AG04450 (cell line): Measurements from ENCODE around the gene SLC41A1. TPM values are rescaled to one million over a fixed set of nuclear protein-coding genes. Genes with fewer than 3 reads are reported as not detected.
"Not testable (repeated sequence)": the region's sequence is repeated elsewhere in the genome, so short reads cannot be mapped to it uniquely, and the experiment has no call there.

Source experiments
- CTCF ChIA-PET: fragments of 300-600, 350-600 bp; formaldehyde crosslinking; extraction: SDS; loops from one replicate; lab custom pipeline; 2022; ENCODE audit warnings: antibody characterized with exemption, inconsistent platforms; lab: Charles Lee
- POLR2A ChIA-PET: fragments of 350-600 bp; formaldehyde crosslinking; extraction: SDS; loops from one replicate; lab custom pipeline; 2021; ENCODE audit warnings: antibody characterized with exemption, inconsistent platforms; lab: Yijun Ruan, JAX
- DNase-seq: peaks from one replicate; pipeline ENCODE4 v3.0.0-alpha.2; 2011; ENCODE audit warnings: low read depth, low spot score
- H3K27ac ChIP-seq: one replicate; pipeline ENCODE4 v1.5.1; 2012; ENCODE audit warnings: low read depth, low read length, control low read depth
- H3K27me3 ChIP-seq: one replicate; pipeline ENCODE4 v1.6.0; 2012; ENCODE audit warnings: low read length; ENCODE audit not compliant: control insufficient read depth, insufficient read depth
- H3K4me3 ChIP-seq: 2 replicates; pipeline ENCODE4 v1.5.1; 2011; ENCODE audit warnings: mild to moderate bottlenecking, low read depth, low read length, control low read depth
- H3K9me3 ChIP-seq: 2 replicates; pipeline ENCODE4 v1.5.1; 2012; ENCODE audit warnings: low read length; ENCODE audit not compliant: control insufficient read depth, insufficient read depth
- polyA plus RNA-seq: library from polyadenylated mRNA; depleted of rRNA; stranded (reverse); fragments of >200 nt; gene quantifications from 2 replicates; pipeline ENCODE4 v1.2.3, GENCODE V29; 2011
- TF ChIP-seq, protein P1 (sequence below): IDR thresholded peaks from 2 replicates; pipeline ENCODE4 v1.5.1; 2011; ENCODE audit warnings: low read depth, low read length, control low read depth, inconsistent platforms

The SLC41A1 gene
- polyA plus RNA-seq, 1 experiment, result 29.0 TPM

DNA sequence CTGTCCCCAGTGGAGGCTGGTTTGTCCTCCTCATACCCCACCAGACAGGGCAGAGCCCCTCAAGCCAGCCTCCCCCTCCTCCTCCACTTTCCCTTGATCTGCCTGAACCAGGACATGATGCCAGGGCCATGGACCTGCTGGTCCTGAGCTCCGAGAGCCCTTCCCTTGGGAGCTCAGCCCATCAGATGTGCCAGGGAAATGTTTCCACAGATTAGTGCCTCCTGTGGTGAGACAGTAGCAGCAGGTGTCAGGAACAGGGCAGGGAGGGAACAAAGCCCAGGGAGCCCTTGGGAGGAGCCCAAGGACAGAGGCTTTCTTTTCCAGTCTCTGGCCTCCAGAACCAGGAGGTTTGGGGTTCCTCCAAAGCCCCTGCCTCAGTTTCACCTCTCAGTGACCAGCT is 14.6 kb upstream of the SLC41A1 start:
- Histone ChIP-seq H3K27ac (no peak overlapping the region), H3K9me3 (no peaks in the 10 kb centered on the region), H3K4me3 (no peak overlapping the region), H3K27me3 (peaks cover 39% of the 10 kb centered on the region)
- ChIA-PET CTCF (no interaction called here), POLR2A (no interaction called here)
- no peak for DNase-seq
- TF ChIP-seq, protein P1, sequence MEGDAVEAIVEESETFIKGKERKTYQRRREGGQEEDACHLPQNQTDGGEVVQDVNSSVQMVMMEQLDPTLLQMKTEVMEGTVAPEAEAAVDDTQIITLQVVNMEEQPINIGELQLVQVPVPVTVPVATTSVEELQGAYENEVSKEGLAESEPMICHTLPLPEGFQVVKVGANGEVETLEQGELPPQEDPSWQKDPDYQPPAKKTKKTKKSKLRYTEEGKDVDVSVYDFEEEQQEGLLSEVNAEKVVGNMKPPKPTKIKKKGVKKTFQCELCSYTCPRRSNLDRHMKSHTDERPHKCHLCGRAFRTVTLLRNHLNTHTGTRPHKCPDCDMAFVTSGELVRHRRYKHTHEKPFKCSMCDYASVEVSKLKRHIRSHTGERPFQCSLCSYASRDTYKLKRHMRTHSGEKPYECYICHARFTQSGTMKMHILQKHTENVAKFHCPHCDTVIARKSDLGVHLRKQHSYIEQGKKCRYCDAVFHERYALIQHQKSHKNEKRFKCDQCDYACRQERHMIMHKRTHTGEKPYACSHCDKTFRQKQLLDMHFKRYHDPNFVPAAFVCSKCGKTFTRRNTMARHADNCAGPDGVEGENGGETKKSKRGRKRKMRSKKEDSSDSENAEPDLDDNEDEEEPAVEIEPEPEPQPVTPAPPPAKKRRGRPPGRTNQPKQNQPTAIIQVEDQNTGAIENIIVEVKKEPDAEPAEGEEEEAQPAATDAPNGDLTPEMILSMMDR, result no peak

DNA sequence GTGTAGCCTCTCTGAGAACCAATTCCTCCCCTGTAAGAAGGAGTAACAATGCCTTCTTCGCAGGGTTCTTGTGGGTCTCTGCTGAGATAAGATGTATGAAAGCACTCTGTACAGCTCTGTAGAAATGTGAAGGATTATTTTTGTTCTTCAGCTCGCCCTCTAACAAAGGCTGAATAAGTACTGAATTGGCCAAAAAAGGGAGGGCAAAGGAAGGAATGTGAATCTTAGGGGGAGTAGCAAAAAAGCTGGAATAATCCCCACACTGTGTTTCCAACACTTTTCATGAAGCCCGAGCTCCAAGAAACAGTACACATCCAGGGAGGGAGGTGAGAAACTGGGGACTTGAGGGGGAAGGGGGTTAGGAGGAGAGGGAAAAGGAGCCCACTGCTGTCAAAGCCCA is 14.0 kb upstream of the SLC41A1 start:
- no peak for DNase-seq
- TF ChIP-seq, protein P1, result no peak
- no peak overlapping the region for H3K4me3 ChIP-seq
- CTCF ChIA-PET, result no interaction called here
- POLR2A ChIA-PET, result no interaction called here
- H3K9me3 ChIP-seq, result no peaks in the 10 kb centered on the region
- H3K27ac ChIP-seq, result no peak overlapping the region
- H3K27me3 ChIP-seq, result peaks cover 33% of the 10 kb centered on the region

DNA sequence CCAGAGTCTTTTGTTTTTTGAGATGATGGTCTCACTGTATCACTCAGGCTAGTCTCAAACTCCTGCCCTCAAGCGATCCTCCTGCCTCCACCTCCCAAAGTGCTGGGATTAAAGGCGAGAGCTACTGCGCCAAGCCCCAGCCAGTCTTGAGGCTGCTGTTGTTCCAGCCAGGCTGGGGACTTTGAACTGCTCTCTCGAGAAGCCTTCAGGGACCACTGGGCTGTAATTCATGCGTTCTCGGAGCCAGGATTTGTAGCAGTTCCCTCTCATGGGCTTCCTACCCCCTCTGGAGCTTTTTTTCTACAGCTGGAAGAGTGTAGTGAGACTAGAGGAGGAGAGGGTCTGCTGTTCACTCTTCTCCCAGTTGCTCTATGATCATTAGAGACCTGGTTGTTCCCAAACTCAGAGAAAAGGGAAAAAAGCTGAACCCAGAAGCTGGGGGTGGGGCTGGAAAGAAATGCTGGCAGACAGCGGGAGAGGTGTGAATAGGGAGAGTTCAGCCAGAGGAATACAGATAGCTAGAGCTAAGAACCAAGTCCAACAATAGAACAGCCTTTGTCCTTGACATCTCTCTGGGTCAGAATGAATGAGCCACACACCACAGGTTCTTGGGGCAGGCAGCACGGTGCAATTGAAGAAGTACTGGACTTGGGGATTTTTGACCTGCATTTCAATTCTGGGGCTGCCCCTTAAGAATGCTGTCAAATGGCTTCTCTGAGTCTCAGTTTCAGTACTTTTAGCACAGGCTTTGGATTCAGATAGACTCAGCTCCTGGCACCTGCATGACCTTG is 13.2 kb upstream of the SLC41A1 start:
- TF ChIP-seq, protein P1, result no peak
- POLR2A ChIA-PET, result interaction anchor here (0.6 kb wide), 1 partner anchor 191 kb away, joined by 8 read pairs; no protein-coding TSS in a partner anchor
- CTCF ChIA-PET, result no interaction called here

DNA sequence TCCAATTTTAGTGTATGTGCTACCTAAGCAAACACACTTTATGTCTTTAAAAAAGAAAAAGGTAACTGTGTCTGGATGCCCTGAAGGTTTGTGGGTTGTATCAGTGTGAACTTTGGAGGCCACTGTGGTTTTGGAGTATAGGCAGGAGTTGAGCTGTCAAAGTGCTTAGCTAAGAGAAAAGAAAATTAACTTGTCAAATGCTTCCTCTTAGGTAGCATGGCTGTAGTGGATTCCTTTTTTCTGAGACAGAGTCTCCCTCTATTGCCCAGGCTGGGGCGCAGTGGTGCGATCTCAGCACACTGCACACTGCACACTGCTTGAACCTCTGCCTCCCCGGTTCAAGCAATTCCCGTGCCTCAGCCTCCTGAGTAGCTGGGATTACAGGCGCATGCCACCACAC is 11.2 kb upstream of the SLC41A1 start:
- ChIA-PET CTCF (no interaction called here), POLR2A (interaction anchor here (0.7 kb wide), 1 partner anchor 13 kb away, joined by 4 read pairs; no protein-coding TSS in a partner anchor)
- Histone ChIP-seq H3K9me3 (no peaks in the 10 kb centered on the region), H3K27me3 (peaks cover 35% of the 10 kb centered on the region), H3K27ac (no peak overlapping the region), H3K4me3 (no peak overlapping the region)
- no peak for DNase-seq
- TF ChIP-seq, protein P1, result no peak

More for the DNA sequence above, 13.2 kb upstream of the SLC41A1 start:
- Histone ChIP-seq H3K4me3 (no peak overlapping the region), H3K9me3 (no peaks in the 10 kb centered on the region), H3K27me3 (peaks cover 32% of the 10 kb centered on the region), H3K27ac (no peak overlapping the region)
- no peak for DNase-seq

DNA sequence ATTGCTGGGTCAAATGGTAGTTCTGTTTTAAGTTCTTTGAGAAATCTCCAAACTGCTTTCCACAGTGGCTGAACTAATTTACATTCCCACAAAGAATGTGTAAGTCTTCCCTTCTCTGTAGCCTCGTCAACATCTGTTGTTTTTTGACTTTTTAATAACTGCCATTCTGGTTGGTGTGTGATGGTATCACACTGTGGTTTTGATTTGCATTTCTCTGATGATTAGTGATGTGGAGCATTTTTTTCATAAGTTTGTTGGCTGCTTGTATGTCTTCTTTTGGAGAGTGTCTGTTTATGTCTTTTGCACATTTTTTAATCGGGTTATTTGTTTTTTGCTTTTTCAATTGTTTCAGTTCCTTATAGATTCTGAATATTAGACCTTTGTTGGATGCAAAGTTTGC is 10.3 kb upstream of the SLC41A1 start:
- POLR2A ChIA-PET, H3K4me3 ChIP-seq, H3K9me3 ChIP-seq, DNase-seq, CTCF ChIA-PET, H3K27ac ChIP-seq: not testable (repeated sequence)
- H3K27me3 ChIP-seq, result peaks cover 32% of the 10 kb centered on the region
